Measurements from ENCODE around the gene ATP5MK. TPM values are rescaled to one million over a fixed set of nuclear protein-coding genes. Genes with fewer than 3 reads are reported as not detected.

ATP5MK gene
- polyA plus RNA-seq, 1 experiment: 170 TPM

DNA sequence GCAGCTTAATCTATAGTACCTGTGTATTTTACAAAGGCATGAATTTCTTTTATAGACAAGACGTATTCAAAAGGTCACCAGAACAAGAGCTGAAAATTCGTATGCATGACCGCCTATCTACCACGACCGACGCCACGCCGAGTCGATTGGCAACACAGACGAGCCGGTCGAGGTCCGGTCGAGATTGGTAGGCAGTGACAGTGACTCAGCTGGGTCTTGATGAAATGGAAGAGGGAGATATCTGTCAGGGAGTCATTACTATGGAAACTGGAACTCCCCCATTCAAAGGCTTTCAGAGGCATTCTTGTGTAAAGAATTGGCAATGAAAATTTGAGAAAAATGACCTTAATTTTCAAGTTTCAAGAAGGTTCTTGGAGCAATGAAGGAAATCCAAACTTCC lies 2.1 kb downstream of the ATP5MK start:
- no peak for DNase-seq (ENCODE audit: low read depth)
- peaks cover 8% of the 10 kb centered on the region for H3K36me3 ChIP-seq (ENCODE audit: control insufficient read depth, insufficient read depth, low read length)
- CTCF ChIA-PET: interaction anchor here (0.6 kb wide), 1 partner anchor 18 kb away, joined by 3 read pairs; no protein-coding TSS in a partner anchor
- TF ChIP-seq, protein P1, sequence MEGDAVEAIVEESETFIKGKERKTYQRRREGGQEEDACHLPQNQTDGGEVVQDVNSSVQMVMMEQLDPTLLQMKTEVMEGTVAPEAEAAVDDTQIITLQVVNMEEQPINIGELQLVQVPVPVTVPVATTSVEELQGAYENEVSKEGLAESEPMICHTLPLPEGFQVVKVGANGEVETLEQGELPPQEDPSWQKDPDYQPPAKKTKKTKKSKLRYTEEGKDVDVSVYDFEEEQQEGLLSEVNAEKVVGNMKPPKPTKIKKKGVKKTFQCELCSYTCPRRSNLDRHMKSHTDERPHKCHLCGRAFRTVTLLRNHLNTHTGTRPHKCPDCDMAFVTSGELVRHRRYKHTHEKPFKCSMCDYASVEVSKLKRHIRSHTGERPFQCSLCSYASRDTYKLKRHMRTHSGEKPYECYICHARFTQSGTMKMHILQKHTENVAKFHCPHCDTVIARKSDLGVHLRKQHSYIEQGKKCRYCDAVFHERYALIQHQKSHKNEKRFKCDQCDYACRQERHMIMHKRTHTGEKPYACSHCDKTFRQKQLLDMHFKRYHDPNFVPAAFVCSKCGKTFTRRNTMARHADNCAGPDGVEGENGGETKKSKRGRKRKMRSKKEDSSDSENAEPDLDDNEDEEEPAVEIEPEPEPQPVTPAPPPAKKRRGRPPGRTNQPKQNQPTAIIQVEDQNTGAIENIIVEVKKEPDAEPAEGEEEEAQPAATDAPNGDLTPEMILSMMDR (IDR thresholded peaks at IDR 0.05; ENCODE audit: insufficient read depth, low read depth, low read length): no peak
- no peak overlapping the region for H3K4me3 ChIP-seq (ENCODE audit: low read depth, low read length)
- no peaks in the 10 kb centered on the region for H3K27me3 ChIP-seq (ENCODE audit: control insufficient read depth, insufficient read depth, low read length)
- POLR2A ChIA-PET: no interaction called here

DNA sequence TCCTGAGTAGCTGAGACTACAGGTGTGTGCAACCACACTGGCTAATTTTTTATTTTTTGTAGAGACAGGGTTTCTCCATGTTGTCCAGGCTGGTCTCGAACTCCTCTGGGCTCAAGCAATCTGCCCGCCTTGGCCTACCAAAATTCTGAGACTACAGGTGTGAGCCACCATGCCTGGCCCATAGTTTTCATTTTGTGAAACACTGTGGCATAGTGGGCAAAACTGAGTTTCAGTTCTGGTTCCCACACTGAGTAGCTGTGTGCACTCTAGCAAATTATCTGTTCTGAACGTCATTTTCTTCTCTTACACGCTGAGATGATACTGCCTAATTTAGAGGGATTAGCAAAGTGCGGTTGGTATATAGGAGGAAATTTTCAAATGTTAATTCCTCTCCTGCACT lies 13.5 kb downstream of the ATP5MK start:
- DNase-seq (ENCODE audit: low read depth): no peak
- Histone ChIP-seq H3K36me3 (ENCODE audit: control insufficient read depth, insufficient read depth, low read length) (no peaks in the 10 kb centered on the region; the same call in none of the 2 replicates), H3K4me3 (ENCODE audit: low read depth, low read length) (no peak overlapping the region), H3K27me3 (ENCODE audit: control insufficient read depth, insufficient read depth, low read length) (no peaks in the 10 kb centered on the region)
- ChIA-PET CTCF (interaction anchor here (0.7 kb wide), 1 partner anchor 8 kb away, joined by 3 read pairs; no protein-coding TSS in a partner anchor), POLR2A (interaction anchor here (0.7 kb wide), 1 partner anchor 63 kb away, joined by 4 read pairs; no protein-coding TSS in a partner anchor)
- TF ChIP-seq, protein P1 (IDR thresholded peaks at IDR 0.05; ENCODE audit: insufficient read depth, low read depth, low read length): no peak

DNA sequence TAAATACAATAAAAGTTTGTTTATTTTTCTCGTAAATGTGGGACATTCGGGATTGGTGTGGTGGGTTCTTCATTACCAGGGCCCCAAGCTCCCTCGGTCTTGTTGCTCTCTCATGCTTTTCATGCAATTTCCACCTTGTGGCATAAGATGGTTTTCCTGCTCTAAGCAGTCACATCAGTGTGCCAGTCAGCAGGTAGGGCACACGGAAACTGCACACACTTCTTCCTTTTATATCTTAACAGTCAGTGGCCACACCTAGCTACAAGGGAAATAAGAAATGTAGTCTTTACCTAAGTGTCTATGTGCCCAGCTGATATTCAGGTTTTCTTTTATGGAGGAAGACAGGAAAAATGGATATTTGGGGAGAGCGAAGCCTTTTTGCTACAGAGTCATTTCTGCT lies 22.0 kb downstream of the ATP5MK start:
- TF ChIP-seq, protein P1 (IDR thresholded peaks at IDR 0.05; ENCODE audit: insufficient read depth, low read depth, low read length): no peak
- POLR2A ChIA-PET: no interaction called here
- H3K27me3 ChIP-seq (ENCODE audit: control insufficient read depth, insufficient read depth, low read length): no peaks in the 10 kb centered on the region
- no peak overlapping the region for H3K4me3 ChIP-seq (ENCODE audit: low read depth, low read length)
- DNase-seq (ENCODE audit: low read depth): no peak
- peaks cover 3% of the 10 kb centered on the region for H3K36me3 ChIP-seq (ENCODE audit: control insufficient read depth, insufficient read depth, low read length)
- CTCF ChIA-PET: interaction anchor here (0.6 kb wide), 1 partner anchor 380 kb away, joined by 3 read pairs; no protein-coding TSS in a partner anchor

DNA sequence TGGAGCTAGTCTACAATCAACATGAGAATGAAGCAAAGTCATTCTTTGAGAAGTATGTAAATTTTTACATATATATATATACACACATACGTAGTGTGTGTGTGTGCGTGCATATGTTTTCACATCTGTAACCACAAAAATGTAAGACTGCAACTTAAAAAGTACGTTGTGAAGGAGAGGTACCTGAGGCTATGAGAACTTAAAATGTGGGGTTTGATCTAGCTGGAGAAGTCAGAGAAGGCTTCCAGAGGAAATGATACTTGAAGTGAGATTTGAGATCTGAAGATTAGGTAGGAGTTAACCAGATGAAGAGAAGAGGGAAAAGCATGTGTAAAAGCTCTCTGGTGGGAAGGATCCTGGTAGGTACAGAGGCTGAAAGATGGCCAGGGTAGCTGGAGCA lies 22.7 kb downstream of the ATP5MK start:
- Histone ChIP-seq H3K4me3 (ENCODE audit: low read depth, low read length) (no peak overlapping the region), H3K27me3 (ENCODE audit: control insufficient read depth, insufficient read depth, low read length) (no peaks in the 10 kb centered on the region), H3K36me3 (ENCODE audit: control insufficient read depth, insufficient read depth, low read length) (peaks cover 3% of the 10 kb centered on the region)
- no peak for DNase-seq (ENCODE audit: low read depth)
- ChIA-PET POLR2A (no interaction called here), CTCF (interaction anchor here (0.6 kb wide), 1 partner anchor 379 kb away, joined by 3 read pairs; no protein-coding TSS in a partner anchor)
- TF ChIP-seq, protein P1 (IDR thresholded peaks at IDR 0.05; ENCODE audit: insufficient read depth, low read depth, low read length): no peak

DNA sequence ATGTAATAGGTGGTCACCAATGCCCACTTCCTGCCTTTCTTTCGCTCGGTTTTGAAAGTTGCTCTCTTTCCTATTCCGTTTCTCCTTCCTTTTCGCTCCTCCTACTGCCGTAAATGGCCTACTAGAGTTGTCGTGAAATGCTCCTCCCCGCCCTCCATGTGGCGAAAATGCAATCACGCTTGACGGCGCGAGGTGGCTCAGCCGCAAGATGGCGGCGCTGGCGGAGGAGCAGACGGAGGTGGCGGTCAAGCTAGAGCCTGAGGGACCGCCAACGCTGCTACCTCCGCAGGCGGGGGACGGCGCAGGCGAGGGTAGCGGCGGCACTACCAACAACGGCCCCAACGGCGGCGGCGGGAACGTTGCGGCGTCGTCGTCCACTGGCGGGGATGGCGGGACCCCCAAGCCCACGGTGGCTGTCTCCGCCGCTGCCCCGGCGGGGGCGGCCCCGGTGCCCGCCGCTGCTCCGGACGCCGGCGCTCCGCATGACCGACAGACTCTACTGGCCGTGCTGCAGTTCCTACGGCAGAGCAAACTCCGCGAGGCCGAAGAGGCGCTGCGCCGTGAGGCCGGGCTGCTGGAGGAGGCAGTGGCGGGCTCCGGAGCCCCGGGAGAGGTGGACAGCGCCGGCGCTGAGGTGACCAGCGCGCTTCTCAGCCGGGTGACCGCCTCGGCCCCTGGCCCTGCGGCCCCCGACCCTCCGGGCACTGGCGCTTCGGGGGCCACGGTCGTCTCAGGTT lies 28.3 kb downstream of the ATP5MK start, which contains the start of gene TAF5:
Gene TAF5 (plus strand): TSS at position 195 of the 737 bp plus-strand sequence. CDS start 14 bp downstream, at position 209.
- CTCF ChIA-PET: interaction anchor here (0.8 to 1.1 kb wide), 2 partner anchors 12 to 118 kb away, joined by 3 read pairs; no protein-coding TSS in a partner anchor
- H3K36me3 ChIP-seq (ENCODE audit: control insufficient read depth, insufficient read depth, low read length): no peaks in the 10 kb centered on the region
- peak within 1 kb of the TSS; percentile 95 for H3K4me3 ChIP-seq (ENCODE audit: low read depth, low read length)
- TF ChIP-seq, protein P1 (IDR thresholded peaks at IDR 0.05; ENCODE audit: insufficient read depth, low read depth, low read length): no peak
- POLR2A ChIA-PET: no interaction called here
- DNase-seq (ENCODE audit: low read depth): peak; percentile 76
- no peaks in the 10 kb centered on the region for H3K27me3 ChIP-seq (ENCODE audit: control insufficient read depth, insufficient read depth, low read length)

All from BJ (cell line).